AG08396 (cell line): ENCODE data around the gene RALY.
"Not testable (repeated sequence)": the region's sequence is repeated elsewhere in the genome, so short reads cannot be mapped to it uniquely, and the experiment has no call there.

ENCODE experiments used
- DNase-seq: peaks from one replicate; pipeline ENCODE4 v3.0.0; 2012; ENCODE audit warnings: low spot score, mixed read lengths

Gene RALY

GRCh38 chr20:34015401-34016335 is 22.0 kb downstream of the RALY start:
- DNase-seq, result no peak

GRCh38 chr20:34016736-34017135 is 23.0 kb downstream of the RALY start:
- no peak for DNase-seq

DNA sequence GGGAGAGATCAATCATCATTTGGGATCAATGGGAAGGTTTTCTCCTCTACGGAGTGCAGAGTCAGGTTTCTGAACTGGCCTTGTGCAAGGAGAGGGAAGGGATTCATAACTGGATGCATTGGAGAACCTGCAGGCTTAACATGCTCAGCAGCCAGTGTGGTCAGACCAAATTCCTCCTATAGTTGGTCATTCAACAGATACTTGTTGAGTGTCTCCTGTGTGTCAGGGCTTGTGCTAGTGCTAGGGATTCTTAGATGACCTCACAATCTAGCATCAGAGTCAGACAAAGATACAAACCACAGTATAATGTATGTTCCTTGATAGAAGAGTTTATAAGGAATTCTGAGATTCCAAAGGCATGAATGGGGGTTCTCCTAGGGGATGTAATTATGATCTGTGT is 23.9 kb downstream of the RALY start:
- peak; percentile 73 for DNase-seq

DNA sequence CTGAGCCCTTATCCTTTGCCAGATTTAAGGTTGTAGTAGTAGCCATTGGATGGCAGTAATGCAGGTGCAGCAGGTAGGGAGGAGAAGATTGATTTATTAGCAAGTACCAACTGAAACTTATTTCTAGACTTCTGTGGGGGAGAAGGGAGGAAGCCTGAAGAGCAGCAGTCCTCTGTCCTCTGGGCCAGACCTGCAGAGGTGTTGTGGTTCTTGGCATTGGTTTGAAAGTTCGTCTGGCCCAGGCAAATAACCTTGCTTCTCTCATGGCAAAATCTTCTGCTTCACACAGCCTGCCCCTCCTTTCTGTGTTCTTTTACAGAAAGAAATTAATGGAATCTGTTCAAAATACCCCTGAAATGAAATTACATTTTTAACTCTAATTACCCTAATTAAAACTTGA is 24.5 kb downstream of the RALY start:
- DNase-seq, result no peak

DNA sequence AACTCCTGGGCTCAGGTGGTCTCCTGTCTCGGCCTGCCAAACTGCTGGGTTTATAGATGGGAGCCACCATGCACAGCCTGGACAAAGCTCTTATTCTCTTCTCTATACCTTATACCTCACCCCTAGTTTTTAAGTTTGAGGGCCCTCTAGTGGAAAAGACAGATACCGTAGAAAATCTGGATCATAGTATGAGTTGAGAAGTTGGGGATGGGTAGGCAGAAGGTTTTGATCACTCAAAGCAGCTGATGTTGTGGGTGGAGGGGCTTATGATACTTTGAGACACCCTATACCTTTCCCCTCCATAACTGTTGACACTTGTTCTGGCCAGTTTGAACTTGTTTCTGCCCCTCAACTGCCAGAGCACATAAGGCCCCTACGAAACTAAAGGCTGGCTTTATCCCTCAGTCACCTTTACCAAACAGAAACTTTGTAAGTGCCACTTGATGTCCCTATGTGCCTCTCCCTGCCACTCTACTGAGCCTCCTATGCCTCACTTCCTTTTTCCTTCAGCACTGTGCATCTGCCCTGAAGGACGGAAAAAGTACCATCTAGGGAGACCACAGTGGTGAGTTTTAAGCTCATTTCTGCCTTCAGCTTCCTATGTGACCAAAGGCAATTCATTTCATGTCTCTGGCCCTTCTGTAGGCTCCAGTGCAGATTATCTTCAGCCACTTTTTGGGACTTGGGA is 28.6 kb downstream of the RALY start:
- DNase-seq, result no peak

DNA sequence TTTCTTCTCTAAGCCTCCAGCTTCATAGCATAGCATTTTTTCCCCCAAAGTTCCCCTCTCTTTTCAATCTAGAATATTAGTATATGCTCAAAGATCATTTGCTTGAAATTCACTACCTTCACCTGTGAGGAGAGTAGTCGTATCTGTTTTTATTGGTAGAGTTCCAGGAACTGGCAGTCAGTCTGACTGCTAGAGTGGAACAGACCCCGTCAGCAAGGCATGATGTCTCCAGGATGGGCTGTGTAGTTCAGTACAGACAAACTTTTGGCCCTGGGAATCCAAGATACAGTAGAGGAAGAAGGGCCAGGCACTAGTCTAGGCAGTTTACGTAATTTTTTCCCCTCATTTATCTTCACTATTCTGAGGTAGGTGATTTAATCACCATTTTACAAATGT is 29.1 kb downstream of the RALY start:
- DNase-seq, result no peak

GRCh38 chr20:34023937-34024722 is 30.4 kb downstream of the RALY start:
- no peak for DNase-seq

DNA sequence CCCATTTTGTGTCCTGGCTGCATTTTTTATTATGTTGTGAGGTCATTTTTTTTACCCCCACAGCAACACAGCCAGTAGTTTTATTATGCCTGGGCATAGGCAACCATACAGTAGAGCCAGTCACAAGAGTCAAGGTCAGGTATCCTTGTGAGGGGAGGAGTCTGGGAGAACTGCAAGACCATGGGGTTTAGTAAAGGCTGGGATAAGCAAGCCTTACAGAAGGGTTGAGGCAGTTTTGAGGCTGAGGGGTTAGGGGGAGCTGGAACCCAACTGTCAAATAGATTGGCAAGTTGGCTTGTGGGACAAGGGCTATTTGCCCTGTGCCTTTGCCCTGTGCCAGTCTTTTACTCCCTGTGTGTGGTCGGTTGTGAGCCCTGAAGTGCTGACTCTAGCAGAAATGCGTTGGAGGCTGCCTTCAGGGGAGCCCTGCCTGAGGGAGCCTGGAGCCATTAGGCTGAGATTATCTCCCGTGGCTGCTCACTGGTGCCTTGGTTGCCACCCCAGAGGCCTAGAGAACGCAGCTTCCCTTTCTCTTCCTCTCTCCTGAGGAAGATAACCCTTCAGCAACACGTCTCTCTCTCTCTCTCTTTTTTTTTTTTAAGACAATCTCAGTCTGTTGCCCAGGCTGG is 31.1 kb downstream of the RALY start:
- no peak for DNase-seq

DNA sequence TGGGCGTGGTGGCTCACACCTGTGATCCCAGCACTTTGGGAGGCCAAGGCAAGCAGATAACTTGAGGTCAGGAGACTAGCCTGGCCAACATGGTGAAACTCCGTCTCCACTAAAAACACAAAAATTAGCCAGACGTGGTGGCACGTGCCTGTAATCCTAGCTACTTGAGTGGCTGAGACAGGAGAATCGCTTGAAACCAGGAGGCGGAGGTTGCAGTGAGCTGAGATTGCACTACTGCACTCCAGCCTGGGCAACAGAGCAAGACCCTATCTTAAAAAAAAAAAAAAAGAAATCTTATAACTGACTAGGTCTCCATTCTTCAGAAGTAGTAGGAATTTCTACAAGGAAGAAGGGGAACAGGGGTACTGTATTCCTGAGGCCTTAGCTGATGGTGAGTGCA is 34.3 kb downstream of the RALY start:
- DNase-seq, result not testable (repeated sequence)

- no peak for DNase-seq
Observed at GRCh38 chr20:34029415-34029814, 35.7 kb downstream of the RALY start.

DNA sequence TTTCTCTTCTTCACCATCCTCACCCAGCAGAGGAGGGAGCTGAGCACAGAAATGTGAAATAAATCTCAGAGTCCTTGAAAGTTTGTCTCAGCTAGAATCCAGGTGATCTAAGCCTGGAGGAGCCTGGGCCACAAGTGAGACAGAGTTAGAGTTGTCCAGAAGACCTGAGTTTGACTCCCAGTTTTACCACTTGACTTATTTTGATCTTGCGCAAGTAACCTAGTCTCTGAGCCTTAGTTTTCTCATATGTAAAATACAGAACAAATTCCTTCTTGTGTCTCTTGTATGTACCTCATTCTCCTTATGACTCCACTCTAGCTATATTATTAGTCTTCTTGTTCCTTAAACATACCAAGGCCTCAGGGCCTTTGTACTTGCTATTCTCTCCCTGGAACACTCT is 36.7 kb downstream of the RALY start:
- DNase-seq, result no peak

- DNase-seq, result no peak
Observed at GRCh38 chr20:34033903-34034302, 40.2 kb downstream of the RALY start.

DNA sequence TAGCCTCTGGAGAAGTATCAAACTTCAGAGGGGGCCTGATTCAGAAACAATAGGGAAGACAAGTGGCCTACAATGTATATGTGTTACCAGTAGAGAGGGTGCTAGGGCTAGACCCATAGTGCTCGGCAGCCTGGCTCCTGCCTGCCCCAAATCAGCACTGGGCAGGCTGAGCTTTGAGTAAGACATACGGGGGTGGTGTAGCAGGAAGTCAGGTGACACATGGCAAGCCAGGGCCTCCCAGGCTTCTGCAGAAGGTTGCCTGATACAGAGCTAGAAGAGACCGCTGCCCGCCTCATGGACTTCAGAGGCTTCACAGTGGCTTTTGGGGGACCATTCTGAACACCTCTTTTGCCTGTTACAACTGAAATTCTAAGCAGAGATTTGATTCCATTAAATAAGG is 43.4 kb downstream of the RALY start:
- no peak for DNase-seq

DNA sequence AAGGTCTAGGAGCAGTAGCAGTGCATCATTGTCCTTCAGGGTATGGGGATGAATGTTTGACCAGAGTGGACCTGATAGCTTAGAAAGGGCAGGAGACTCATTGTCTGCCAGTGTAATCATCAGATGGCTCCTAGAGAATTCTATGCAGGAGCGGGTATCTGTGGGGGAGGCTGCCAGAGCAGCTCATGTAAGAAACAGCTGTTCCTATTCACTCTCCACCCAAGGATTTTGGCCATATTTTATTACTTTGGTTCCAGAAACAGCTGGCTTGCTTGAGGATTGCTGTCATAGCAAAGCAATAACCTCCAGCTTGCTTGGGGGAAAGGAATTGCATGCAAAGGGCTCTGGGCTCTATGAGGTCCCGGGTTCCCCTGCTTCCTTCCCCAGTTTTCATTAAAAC is 44.1 kb downstream of the RALY start:
- DNase-seq, result peak; percentile 67

- no peak for DNase-seq
Observed at GRCh38 chr20:34040300-34040995, 46.7 kb downstream of the RALY start.

- no peak for DNase-seq
Observed at GRCh38 chr20:34041226-34041625, 47.5 kb downstream of the RALY start.

DNA sequence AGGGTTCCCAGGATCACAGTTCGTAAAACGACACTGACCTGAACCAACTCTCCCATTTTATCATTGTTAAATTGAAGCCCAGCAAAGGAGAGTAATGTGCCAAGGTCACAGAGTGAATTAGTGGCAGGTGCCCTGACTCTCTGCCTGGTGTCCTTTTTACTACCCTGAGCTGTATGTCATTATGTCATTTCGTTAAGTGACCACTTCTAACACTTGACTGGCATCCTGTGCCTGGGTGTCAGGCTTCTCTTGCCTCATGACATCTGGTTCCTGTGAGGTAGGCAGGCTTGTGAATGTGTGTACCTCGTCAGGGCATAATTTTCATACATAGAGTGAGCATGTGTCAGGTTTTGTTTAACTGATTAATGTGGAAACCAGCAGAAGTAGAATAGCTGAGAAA is 48.6 kb downstream of the RALY start:
- no peak for DNase-seq

GRCh38 chr20:34043025-34043424 is 49.3 kb downstream of the RALY start:
- no peak for DNase-seq

DNA sequence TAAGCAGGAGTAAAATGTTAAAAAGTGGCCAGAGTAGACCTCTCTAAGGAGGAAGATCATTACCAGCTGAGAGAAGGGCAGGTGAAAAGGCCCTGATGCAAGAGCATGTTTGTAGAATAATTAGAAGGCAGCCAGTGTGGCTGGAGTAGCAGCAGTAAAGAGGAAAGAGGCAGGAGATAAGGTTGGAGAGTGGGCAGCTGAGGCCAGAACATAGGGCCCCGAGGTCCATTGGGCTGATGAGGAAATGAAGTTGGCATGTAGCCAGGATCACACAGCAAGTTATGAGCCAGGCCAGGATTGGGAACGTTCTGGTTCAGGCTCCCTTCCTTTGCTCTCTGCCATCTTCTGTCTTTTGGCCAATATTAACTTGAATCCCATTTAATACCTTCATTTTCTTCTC is 51.6 kb downstream of the RALY start:
- no peak for DNase-seq

GRCh38 chr20:34045930-34046725 is 52.4 kb downstream of the RALY start:
- no peak for DNase-seq
